ENCODE results near the gene SP100.
A peak's percentile ranks its signal among the peaks of the same experiment; 100 is the strongest.
"Not testable (repeated sequence)": the region's sequence is repeated elsewhere in the genome, so short reads cannot be mapped to it uniquely, and the experiment has no call there.

SP100 gene

DNA sequence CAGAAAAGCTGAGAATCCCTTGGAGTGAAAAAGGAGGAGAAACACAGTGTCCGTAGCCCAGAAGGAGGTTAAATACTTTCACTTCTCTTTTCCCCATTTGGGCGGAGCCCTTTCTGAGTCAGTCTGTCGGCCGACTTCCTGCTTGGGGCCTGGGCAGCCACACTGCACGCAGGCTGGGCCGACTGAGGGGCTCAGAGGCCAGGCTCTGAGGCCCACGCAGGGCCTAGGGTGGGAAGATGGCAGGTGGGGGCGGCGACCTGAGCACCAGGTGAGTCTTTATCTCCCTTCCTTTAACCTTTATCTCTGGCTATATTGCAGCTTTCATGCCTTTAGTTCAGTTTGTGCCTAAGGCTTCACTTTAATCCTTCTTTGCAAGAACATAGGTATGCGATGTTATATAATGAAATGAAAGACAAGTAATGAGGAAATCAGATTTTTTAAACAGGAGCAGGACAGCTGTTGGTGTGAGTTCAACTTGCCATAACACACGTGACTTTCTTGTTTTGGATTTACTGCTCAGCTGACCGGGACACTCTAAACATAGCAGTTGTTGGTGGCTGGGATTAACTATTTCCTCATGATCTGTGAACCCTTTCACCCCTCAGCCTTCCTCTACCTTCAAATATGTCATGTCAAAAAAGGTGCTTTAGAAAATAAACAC, at the start of gene SP100:
Gene SP100, plus strand, starts transcription at position 141 of the 661 bp plus-strand sequence. Its CDS starts 96 bp downstream, at position 237.
- DNase-seq (ENCODE audit: low read depth) = peak; percentile 69

DNA sequence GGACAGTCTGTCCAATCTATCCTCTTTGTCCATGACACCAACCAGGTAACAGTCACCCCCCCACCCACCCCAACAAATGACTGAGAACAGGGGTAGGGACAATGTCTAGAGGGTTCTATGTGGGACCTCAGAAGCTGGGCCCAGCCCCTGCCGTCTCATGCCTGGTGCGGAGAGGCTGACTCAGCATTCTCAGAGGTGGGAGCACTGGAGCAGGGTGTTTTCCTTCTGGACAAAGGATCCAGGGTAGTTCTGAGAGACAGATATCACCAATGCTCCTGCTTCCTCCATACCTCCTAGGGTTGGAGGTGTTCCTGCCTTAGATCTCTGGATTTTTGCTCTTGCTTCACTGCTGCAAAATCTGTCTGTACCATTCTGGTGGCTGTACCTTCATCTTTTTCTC, 33.9 kb upstream of the SP100 start:
- no peak for DNase-seq (ENCODE audit: low read depth)

DNA sequence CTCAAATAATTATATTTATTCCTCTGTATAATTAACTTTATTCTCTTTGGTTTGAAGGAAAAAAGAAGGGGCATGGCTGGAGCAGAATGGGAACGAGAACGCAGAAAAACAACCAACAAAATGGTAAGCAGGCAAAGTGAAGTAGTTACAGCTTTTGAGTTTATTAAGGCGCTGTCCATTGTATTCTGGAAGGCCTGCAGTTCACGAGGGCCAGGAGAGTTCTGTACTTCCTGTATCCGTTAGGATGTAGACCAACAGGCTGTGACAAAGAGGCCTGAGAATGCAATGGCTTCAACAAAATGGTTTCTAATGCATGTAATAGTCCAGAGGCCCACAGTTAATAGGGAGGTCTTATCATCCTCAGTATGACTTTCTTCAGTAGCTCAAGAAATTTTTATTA, 32.5 kb upstream of the SP100 start:
- DNase-seq (ENCODE audit: low read depth) = no peak

DNA sequence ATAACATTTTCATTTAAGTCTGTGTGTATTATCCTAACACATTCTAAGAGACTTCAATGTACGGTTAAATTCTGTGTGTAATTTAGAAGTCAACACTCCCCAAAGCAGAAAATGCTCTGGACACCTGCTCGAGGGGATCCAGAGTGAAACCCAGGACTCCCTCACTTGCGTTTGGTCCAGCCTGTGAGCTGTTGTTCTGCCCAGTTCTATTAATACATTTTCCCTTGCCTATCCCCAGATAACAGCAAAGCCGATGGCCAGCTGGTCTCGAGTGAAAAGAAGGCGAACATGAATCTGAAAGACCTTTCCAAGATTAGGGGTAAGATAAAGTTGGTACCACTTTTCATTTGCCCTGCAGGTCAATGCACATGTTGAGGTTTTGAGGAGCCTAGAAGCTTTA, 31.0 kb upstream of the SP100 start:
- no peak for DNase-seq (ENCODE audit: low read depth)

DNA sequence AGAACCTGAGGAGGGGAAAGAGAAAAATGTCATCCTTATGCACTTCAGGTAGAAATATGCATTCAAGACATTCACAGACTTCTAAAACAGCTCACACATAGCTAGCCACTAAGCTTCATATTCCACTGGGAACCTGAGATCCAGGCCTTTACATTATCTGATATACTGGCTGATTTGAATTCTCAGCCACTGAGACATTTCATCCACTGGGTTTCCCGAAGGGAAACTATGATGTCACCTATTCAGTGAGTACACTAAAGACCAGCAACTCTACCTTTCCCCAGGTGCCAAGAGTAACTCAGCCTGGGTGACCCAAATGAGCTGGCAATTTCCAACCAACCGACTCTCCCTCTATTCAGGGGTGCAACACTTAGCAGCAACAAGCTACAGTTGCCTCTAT, 21.7 kb upstream of the SP100 start:
- DNase-seq (ENCODE audit: low read depth) = no peak

DNA sequence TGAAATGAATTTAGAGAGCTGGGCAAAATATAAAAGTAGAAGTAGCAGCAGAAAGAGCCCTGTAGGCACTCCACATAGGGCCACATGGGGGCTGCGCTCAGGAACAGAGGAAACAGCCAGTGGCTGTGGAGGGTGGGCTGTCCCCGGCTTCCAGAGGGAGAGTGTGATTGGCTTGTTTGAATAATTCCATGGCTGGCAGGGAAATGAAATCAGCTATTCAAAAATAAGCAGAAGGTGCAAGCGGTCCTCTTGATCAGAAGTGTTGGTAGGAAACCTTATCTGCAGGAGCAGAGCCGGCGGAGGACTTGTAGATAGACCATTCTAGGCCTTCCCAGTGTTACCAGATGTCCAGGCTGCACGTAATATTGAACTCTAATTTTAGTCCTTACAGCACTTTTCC, 17.3 kb upstream of the SP100 start:
- not testable (repeated sequence) for DNase-seq (ENCODE audit: low read depth)

DNA sequence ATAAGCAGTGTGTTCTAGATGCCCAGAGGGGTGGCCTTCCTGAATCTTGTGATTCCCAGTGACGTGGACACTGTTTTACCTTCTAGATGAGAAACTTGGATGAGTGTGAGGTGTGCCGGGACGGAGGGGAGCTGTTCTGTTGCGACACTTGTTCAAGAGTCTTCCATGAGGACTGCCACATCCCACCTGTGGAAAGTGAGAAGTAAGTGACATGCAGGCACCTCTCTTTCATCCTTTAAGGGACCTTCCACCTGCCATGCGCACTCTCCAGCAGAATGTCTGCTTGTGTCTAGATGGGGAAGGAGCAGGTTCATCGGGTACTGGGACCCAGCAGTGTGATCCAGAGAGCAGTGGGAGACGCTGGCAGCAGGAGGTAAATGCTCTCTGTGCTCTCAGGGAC, 16.0 kb upstream of the SP100 start:
- no peak for DNase-seq (ENCODE audit: low read depth)

DNA sequence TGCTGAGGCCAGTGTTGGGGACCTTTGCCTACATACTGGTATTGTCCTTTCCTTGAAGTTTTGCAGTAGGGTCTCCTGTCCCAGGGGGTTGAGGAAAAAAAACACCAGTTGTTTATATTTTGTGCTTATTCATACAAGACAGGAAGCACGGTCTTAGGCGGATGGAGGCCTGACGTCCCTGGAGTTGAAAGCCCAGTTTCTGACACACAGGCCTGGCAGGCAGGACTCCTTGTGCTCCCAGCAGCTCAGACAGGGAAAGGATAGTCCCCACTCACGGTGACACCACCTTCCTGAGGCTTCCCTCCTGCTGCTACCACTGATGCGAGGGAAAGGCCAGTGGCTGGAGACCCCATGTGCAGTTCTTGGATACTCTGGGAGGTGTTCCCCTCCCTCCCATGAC, 15.5 kb upstream of the SP100 start:
- no peak for DNase-seq (ENCODE audit: low read depth)

DNA sequence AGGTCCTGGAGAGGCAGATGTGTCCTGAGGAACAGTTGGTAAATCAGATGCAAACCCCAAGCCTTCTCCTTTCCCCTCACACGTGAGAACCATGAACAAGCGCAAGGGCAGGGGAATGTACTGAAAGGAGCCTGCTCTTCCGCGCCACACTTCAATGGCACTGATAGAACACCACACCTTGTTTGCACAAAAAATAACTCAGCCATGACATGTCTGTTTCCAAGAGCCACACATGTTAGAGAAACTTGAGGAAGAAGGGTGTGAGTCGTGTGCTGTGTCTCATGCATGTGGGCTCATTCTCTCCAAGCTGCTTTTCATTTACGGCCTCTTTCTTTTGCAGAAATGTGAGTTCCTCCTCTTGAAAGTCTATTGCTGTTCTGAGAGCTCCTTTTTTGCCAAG, 15.0 kb upstream of the SP100 start:
- not testable (repeated sequence) for DNase-seq (ENCODE audit: low read depth)

DNA sequence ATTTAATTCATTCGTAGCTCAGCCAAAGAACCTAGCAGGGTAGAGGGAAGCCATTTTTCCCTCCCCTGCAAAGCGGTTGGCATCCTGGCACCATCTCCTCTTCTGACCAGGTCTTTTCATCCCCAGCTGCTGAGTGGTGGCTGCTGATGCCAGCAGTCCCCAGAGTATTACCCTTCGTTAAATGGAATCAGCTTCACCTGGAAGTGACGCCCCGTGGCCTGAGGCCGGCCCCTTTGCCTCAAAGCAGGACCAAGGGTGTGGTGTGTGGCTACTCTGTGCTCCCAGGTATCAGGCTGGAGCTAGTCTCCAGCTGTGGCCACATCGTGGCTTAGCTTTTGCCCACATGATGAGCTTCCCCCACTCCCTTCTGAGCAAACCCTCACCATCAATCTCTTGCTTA, 12.3 kb upstream of the SP100 start:
- DNase-seq (ENCODE audit: low read depth) = no peak

DNA sequence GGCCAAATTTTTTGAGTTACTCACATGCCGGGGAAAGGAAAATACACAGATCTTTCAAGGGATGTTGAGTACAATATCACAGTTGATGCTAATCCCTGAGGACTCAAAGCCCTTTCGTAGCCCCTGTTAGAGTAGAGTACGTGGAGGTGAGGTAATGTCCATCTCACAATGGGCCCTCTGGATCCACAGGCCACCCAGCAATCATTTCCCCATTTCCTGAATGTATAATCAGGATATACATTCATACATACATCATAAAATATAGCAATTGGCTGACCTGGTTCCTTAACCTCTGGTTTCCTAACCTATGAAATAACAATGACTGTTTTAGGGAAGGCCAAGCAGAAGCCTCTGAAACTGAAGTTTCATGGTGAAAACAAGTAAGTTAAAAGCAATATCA, 10.2 kb upstream of the SP100 start:
- DNase-seq (ENCODE audit: low read depth) = no peak

DNA sequence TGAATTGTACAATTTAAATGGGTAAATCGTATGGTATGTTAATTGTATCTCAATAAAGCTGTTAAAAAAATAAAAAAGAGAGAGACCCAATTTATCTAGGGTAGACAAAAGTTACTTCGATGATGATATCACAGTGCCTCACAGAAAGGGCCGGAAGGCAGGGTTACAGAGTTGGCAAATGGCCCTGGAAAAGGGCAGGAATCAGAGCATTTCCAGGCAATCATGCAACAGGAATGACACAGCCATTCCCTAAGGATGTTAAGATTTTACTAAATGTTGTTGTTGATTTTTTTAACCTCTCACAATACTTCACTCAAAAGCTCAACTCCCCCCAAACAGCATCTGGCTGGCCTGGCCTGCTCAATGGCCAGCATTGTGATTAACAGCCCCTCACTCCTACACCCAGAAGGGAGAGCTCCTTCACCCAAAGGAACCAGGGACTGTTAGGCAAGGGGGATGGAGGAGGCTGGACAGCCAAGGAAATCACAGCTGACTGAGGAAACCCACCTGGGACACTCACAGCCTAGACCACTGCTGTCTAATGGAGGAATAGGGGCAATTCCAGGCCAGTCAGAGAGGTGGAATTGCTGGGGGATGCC, 7.7 kb upstream of the SP100 start:
- DNase-seq (ENCODE audit: low read depth) = peak; percentile 27

DNA sequence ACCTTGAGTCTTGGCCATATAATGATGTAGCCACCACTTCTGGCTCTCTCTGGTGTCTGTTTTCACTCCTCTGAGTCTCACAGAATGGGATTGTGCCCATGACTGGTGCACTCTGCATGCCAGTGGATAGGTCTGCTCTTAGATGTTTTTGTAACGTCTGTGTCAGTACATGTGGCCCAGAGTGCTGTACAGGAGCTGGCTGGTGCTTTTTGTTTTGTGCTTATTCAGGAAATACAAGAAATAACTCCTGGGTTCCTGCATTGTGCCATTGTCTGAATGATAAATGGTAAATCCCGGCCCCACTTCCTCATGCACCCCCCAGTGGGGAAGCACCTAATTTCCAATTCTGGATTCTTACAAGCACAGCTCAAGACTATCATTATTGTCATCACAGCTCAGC, 6.7 kb upstream of the SP100 start:
- not testable (repeated sequence) for DNase-seq (ENCODE audit: low read depth)

DNA sequence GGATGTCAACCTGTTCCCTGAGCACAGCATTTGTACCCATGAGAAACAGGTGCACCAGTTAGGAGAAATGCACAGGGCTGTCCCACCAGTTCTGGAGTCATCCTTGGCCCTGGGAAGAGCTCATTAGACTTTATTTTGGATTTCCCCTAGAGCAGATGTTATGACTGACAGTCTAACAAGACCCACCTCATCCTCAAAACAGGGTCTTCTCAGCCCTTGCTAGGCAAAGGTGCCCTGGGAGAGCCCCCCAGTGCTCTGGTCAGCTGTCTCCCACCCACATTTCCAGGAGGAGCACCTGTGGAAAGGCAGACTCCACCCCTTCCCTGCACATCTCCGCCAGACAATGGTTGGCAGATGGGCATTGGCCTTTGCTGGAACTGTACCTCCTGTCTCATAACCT, 5.7 kb upstream of the SP100 start:
- no peak for DNase-seq (ENCODE audit: low read depth)

DNA sequence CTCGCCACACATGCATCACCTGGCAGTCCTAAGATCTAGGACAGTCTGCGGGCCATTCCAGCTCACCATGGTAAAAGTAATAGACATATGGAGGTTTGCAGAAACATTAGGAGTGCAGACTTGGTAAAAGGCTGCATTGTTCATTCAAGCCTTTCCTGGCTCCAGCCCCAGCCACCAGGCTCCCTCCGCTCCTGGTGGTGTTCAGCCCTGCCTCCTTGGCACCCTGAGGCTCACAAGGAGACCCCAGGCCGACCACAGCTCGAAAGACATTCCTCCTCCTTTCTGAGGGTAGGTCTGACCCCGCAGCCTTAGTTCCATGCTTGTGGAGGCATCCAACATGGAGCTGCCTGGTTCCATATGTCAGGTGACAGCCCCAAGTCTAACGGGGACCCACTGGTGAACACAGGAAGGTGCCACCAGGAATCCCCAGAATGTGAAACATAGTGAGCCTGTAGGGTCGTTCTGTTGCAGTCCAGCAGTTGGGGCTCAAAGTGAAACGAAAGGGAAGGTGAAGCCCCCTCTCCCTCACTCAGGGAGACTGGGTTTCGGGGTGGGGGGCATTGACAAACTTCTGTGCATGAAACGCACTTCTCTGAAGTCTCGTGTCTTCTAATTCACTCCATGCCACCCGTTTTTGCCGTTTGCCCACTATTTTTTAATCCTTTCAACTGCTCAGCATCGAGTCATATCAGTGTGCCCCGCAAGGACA, 5.0 kb upstream of the SP100 start:
- no peak for DNase-seq (ENCODE audit: low read depth)

DNA sequence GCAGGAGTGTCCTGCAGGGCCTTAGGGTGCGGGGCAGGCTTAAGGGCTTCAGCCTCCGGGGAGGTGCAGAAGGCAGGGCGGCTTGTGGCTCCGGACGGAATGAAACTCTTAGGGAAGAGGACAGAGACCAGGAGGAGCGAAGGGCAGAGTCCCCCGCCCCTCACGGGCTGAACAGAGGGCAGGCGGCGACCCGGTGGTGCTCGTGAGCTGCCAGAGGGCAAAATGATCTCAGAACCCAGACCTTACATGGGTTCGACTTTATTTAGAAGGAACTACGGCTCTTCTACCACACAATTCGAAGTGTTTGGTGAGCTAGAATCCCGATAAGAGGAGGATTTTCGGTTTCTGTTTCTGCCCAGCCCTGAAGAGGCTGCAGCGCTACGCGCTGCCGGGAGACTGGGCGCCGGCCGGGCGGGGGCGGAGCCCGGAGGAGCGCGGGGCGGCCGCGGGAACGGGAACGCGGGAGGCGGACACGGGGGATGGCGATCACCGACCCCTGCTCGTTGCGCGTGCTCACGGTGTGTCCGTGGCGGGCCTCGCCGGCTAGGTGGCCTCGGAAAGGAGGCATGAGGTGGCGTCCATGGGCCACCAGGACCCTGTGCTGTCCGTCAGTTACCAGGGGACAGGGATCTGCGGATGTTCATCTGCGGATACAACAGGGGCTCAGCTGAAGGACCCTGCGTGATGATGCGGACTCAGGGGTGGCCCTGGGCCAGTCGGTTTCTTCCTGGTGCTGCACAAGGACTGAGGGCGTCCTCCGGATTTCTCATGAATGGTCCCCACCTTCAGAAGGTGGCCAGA, 4.2 kb upstream of the SP100 start:
- DNase-seq (ENCODE audit: low read depth) = peak; percentile 24

DNA sequence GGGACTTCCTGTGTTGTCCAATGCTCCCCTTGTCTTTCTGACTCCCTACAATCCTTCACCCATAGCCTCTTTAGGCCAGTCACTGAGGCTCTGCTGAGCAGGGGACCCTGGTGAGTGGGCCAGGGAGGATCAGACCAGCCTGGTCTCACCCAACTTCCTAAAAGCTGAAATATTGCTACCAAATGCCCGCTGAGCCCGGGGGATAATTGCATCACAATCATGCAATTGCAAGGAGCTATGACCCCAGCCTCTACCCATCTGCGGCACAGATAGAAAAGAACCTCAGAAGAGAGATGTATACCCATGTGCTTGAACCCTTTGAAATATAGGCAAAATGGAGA, 3.7 kb upstream of the SP100 start:
- no peak for DNase-seq (ENCODE audit: low read depth)

DNA sequence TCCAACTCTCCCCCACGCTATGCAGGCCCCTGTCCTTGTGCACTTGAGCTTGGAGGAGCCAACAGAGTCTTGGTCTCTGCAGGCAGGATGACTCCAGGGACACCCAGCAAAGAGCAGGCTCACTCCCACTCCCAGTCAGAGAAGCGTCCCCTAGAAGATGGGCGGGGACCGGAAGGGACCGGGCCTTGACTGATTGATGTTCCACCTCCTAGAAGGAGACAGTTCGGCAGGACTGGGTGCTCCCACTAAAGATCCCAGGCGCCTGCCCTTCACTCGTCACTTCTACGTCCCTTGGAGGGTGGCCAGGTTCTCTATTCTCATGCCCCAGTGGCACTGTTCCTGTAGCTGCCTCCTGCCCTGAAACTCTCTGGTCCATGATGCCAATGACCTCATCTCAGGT, 3.2 kb upstream of the SP100 start:
- no peak for DNase-seq (ENCODE audit: low read depth)

DNA sequence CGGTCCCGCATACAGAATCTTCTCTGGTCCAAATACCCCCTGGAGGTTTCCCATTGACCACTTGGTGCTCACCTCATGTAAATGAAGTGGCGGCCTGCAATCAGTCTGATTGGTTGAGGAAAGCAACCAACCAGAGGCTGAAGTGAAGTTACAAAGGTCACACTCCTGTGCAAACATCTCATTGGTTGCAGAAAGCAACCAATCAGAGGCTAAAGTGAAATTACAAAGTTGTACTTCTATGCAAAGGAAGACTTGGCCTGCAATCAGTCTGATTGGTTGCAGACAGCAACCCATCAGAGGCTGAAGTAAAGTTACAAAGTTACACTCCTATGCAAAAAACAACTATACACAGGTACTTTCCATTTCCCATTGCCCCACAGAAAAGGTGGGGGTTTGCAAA, 2.5 kb upstream of the SP100 start:
- no peak for DNase-seq (ENCODE audit: low read depth)

DNA sequence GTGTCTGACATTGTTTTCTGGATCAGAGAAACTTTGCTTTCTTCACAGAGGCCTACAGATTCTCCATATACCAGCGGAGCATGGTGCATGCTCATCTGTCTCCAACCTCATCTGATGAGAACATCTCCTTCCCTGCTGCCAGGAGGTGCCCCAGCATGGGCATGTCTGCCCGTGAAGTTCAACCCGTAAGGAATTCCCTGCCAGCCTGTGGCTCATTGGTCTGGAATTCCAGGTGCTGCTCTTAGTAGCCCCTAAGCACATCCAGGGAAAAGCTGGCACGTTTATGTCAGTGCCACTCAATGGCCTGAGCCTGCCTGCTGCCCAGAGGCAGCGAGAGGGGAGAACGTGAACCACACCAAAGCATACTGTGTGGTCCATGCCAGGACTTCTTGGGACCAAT, 1.7 kb upstream of the SP100 start:
- DNase-seq (ENCODE audit: low read depth) = no peak

DNA sequence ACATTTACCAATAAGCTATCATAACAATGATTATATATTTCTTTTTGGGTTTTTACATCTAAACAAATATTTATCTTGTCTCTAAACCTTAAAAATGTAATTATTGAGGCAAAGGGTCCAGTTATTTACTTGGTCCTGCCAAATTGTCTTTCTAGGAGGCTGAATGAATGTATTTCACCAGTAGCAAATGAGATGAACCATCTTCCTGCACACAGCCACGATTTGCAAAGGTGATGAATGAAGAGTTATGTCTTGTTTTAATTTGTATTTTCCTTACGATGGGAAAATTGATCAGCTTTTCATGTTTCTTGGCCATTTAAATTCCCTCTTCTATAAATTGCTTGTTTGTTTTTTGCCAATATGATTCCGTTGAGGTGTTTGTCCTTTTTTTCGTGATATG, 1.4 kb downstream of the SP100 start:
- no peak for DNase-seq (ENCODE audit: low read depth)

DNA sequence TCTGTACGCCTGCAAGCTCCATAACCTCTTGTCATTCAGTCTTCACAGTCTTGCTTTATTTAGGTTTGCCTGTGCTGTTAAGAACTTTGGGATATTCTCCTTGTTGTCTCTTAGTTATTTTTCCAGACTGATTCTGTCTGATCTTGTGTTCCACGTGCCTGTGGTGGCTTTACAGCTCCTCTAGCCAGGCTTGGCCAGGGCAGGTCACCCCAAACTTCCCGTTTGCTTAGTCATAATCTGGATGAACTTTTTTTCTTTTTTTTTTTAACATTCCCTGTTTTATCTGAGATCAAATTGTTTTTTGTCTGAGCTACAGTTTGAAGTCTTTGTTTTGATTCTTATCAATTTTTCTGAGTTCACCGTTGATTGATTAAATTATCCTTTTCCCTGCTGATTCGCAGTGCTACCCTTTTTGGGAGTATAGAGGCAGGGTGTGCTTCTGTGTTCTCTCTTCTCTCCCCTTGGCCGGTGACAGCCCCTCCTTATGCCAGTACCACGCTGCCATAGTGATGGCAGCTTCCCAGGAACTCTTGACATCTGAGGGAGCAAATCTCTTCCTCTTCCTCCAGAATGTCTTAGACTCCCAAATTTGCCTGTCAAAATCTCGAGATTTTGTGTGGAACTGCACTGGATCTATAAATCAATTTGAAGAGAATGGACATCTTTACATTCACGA, 2.5 kb downstream of the SP100 start:
- no peak for DNase-seq (ENCODE audit: low read depth)

All from fibroblast of the conjunctiva (primary cell).